GM12875 (cell line): ENCODE data around the gene HOXC5.

Source experiments
- H3K4me3 ChIP-seq: one replicate; pipeline ENCODE4 v1.5.1; 2011; ENCODE audit warnings: low read depth, low read length, control low read depth
- TF ChIP-seq, protein P1 (sequence below): IDR thresholded peaks from 2 replicates; pipeline ENCODE4 v1.5.1; 2011; ENCODE audit warnings: low read depth, mild to moderate bottlenecking, control low read depth, inconsistent platforms, low read length, moderate library complexity, borderline replicate concordance; ENCODE audit not compliant: insufficient read depth

HOXC5 gene

DNA sequence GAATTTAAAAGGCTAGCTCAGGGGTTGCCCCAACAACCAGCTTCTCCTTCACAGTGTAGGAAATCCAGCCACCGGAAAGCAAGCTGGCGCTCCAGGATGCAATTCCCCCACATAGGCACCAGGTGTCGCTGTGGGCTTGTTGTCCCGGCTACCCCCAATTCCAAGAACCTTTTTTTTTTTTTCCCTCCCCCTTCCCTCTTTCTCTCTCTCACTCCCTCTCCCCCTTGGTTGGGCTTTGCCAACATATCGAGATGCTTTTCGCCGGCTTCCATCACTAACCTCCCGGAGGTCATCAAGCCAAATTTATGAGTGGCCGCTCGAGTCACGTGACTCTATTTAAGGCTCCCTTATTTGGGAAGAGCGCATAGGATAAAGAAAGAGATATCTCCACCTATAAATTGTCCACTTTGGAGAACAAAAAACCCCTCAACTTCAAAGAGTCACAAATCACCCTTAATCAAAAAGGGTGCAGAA lies at the start of gene HOXC5:
Gene HOXC5, plus strand, starts transcription at position 424 of the 474 bp plus-strand sequence. CDS start 73 bp downstream, outside the sequence.
- H3K4me3 ChIP-seq, result no peak within 1 kb of the TSS
- TF ChIP-seq, protein P1, sequence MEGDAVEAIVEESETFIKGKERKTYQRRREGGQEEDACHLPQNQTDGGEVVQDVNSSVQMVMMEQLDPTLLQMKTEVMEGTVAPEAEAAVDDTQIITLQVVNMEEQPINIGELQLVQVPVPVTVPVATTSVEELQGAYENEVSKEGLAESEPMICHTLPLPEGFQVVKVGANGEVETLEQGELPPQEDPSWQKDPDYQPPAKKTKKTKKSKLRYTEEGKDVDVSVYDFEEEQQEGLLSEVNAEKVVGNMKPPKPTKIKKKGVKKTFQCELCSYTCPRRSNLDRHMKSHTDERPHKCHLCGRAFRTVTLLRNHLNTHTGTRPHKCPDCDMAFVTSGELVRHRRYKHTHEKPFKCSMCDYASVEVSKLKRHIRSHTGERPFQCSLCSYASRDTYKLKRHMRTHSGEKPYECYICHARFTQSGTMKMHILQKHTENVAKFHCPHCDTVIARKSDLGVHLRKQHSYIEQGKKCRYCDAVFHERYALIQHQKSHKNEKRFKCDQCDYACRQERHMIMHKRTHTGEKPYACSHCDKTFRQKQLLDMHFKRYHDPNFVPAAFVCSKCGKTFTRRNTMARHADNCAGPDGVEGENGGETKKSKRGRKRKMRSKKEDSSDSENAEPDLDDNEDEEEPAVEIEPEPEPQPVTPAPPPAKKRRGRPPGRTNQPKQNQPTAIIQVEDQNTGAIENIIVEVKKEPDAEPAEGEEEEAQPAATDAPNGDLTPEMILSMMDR, result peak; percentile 94

DNA sequence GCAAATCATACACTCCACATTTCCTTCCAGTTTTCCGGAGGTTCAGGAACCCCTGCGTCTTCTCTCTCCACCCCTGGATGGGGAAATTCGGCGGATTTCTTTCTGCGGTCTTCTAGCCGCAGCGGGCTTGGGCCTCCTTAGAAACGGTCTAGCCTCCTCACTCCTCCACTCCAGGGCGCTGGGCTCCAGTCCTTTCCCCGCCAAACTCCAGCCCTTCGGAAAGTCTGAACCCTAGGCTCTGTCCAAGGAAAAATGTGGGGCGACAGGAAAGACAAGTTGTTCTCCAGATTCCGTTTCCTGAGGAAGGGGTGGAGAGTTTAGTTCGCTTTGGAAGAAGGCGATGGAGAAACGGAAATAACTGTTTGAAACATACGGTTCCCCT lies 49.3 kb upstream of the HOXC5 start:
- TF ChIP-seq, protein P1, result no peak
- H3K4me3 ChIP-seq, result no peak overlapping the region

DNA sequence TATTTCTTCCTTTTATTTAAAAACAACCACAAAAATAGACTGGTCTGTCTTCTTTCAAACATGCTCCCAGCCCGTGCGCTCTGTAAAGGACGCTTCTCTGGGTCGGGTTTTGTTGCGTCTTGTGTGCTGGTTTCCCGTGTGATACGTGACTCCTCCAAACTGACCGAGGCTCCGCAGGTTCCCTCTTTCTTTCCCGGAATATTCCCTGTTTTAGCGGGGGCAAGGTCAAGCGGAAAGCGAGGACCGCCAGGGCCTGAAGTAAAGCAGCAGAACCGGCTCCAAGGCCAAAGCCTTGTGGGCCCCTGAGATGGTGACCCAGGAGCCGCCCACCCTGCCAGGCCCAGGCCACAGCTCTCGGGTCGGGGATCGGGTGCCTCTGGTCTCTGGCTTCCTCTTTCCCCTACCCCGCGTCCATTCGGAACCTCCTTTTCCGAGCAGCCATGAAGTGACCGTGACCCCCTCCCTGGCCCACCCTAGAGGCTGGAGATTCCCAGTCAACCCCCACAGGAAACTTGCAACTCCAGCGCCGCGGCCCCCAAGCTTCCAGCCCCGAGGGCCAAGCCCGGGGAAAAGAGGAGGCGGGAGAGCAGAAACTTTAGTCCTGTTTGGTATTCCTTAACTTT lies 48.8 kb upstream of the HOXC5 start:
- TF ChIP-seq, protein P1, result no peak
- no peak overlapping the region for H3K4me3 ChIP-seq

DNA sequence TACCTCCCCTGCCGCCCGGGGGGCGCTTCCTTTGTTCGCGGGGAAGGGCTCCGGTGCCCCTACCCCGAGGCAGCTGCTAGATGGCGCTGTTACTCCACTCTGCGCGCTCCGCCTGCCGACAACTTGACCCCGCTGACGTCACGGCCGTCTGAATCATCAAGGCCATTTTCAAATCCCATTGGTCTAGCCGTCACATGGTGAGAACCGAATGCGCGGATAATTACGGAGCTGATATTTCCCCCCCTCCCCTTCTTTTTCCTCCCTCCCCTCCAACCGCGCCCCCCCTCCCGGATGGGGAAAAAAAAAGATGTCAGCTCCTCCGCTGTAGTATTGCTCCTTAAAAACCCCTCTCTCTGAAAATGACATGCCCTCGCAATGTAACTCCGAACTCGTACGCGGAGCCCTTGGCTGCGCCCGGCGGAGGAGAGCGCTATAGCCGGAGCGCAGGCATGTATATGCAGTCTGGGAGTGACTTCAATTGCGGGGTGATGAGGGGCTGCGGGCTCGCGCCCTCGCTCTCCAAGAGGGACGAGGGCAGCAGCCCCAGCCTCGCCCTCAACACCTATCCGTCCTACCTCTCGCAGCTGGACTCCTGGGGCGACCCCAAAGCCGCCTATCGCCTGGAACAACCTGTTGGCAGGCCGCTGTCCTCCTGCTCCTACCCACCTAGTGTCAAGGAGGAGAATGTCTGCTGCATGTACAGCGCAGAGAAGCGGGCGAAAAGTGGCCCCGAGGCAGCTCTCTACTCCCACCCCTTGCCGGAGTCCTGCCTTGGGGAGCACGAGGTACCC lies 47.8 kb upstream of the HOXC5 start, which contains the start of gene HOXC10:
Gene HOXC10, plus strand, starts transcription at position 246 of the 791 bp plus-strand sequence. Its CDS starts 114 bp downstream, at position 360.
- TF ChIP-seq, protein P1, result peak; percentile 88
- peak within 1 kb of the TSS; percentile 38 for H3K4me3 ChIP-seq

DNA sequence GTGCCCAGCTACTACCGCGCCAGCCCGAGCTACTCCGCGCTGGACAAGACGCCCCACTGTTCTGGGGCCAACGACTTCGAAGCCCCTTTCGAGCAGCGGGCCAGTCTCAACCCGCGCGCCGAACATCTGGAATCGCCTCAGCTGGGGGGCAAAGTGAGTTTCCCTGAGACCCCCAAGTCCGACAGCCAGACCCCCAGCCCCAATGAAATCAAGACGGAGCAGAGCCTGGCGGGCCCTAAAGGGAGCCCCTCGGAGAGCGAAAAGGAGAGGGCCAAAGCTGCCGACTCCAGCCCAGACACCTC lies 47.2 kb upstream of the HOXC5 start:
- TF ChIP-seq, protein P1, result no peak
- H3K4me3 ChIP-seq, result peak overlapping the region; percentile 38

DNA sequence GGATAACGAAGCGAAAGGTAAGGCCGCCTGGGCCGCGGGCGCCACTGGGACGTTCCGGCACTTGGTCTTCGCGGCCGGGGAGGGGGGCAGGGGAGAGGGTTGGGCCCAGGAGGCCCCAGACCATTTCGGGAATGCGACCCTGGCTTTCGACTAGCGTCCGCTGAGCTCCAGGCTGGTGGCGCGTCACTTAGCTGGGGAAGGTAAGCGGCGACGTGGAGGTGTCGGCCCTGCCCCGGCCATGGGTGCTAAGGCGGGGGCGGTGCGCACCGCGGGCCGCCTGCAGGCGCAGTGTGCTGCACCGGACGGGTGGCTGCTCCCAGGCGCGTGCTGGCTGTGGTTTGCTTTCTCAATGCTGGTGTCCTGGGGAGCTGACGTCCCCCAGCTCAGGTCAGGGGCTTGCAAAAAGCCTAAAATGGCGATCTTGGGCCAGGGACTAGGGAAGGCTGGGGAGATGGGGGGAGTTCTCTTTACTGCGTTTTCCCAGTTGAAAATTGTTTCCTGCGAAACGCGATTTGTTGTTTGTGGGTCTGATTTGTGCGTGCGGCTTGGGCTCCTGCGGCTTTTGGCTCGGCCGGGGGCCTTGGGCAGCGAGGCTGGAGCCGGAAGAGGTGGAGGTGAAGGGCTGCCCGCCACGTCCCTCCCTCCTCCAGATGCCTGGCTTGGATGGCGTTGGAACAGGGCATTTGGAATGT lies 46.7 kb upstream of the HOXC5 start:
- H3K4me3 ChIP-seq, result peak overlapping the region; percentile 38
- TF ChIP-seq, protein P1, result no peak
